Fibroblast of lung (primary cell): ENCODE measurements around the gene AGBL1. TPM values are rescaled to one million over a fixed set of nuclear protein-coding genes. Genes with fewer than 3 reads are reported as not detected.

Source experiments
- DNase-seq, 2 donors: peaks; one replicate each; pipeline versions ENCODE4 v3.0.0 to v3.0.0-alpha.2; 2010; ENCODE audit warnings: low read depth in 2 of 2
- H2AFZ ChIP-seq: 2 replicates; pipeline ENCODE4 v1.5.1; 2012; ENCODE audit warnings: low read length, control low read depth, inconsistent platforms
- H3K27ac ChIP-seq: 2 replicates; pipeline ENCODE4 v1.5.1; 2011; ENCODE audit warnings: low read length, control low read depth; ENCODE audit not compliant: insufficient read depth
- H3K27me3 ChIP-seq: 2 replicates; pipeline ENCODE4 v1.5.1; 2011; ENCODE audit warnings: mild to moderate bottlenecking, low read length; ENCODE audit not compliant: control insufficient read depth, insufficient read depth
- H3K36me3 ChIP-seq: 2 replicates; pipeline ENCODE4 v1.5.1; 2011; ENCODE audit warnings: low read length; ENCODE audit not compliant: control insufficient read depth, insufficient read depth
- H3K4me1 ChIP-seq: 2 replicates; pipeline ENCODE4 v1.5.1; 2011; ENCODE audit warnings: low read length; ENCODE audit not compliant: control insufficient read depth, insufficient read depth; ENCODE audit errors: extremely low read depth
- H3K4me2 ChIP-seq: 2 replicates; pipeline ENCODE4 v1.5.1; 2011; ENCODE audit warnings: low read length, control low read depth; ENCODE audit not compliant: insufficient read depth; ENCODE audit errors: extremely low read depth
- H3K4me3 ChIP-seq, 4 experiments: fragments of 200-600 bp in 1 of 4; sonication (generic) in 1 of 4; replicated peaks in 1 of 4; 2 replicates each; pipeline ENCODE4 v1.5.1; 2011 to 2016; ENCODE audit warnings: low read length in 4 of 4, low read depth in 3 of 4, mild to moderate bottlenecking in 3 of 4, control low read depth in 2 of 4, inconsistent platforms in 1 of 4, mixed read lengths in 1 of 4; ENCODE audit not compliant: insufficient read depth in 1 of 4; ENCODE audit errors: control extremely low read depth in 1 of 4
- H3K79me2 ChIP-seq: 2 replicates; pipeline ENCODE4 v1.5.1; 2012; ENCODE audit warnings: mild to moderate bottlenecking, low read length, inconsistent platforms; ENCODE audit not compliant: control insufficient read depth, insufficient read depth
- H3K9ac ChIP-seq: 2 replicates; pipeline ENCODE4 v1.5.1; 2011; ENCODE audit warnings: mild to moderate bottlenecking, low read length, control low read depth; ENCODE audit not compliant: insufficient read depth
- H3K9me3 ChIP-seq: 2 replicates; pipeline ENCODE4 v1.5.1; 2012; ENCODE audit warnings: low read depth, low read length; ENCODE audit not compliant: control insufficient read depth, insufficient read depth
- H4K20me1 ChIP-seq: 2 replicates; pipeline ENCODE4 v1.5.1; 2011; ENCODE audit warnings: low read length; ENCODE audit not compliant: control insufficient read depth, insufficient read depth; ENCODE audit errors: extremely low read depth
- EZH2 ChIP-seq: IDR thresholded peaks from 2 replicates; pipeline ENCODE4 v1.5.1; 2012; ENCODE audit warnings: low read length, control low read depth, mild to moderate bottlenecking; ENCODE audit errors: missing control alignments
- polyA plus RNA-seq, 2 donors: library from polyadenylated mRNA; depleted of rRNA in 1 of 2; stranded (reverse) in 1 of 2; unstranded in 1 of 2; fragments of >200 nt; gene quantifications; 2 replicates each; pipeline ENCODE4 v1.2.1, GENCODE V29; 2011 to 2012; ENCODE audit warnings: missing spikeins in 1 of 2
- total RNA-seq: library from RNA; depleted of rRNA; stranded (reverse); fragments of >200 nt; gene quantifications from 2 replicates; pipeline ENCODE4 v1.2.1, GENCODE V29; 2014
- TF ChIP-seq, protein P1 (sequence below), 2 donors: IDR thresholded peaks in 1 of 2; conservative IDR thresholded peaks in 1 of 2; 1 replicate in 1 of 2; 2 replicates in 1 of 2; pipeline ENCODE4 v1.5.1; 2011 to 2012; ENCODE audit warnings: low read length in 2 of 2, control low read depth in 1 of 2, inconsistent platforms in 1 of 2, low read depth in 1 of 2, mild to moderate bottlenecking in 1 of 2

AGBL1 gene
- total and polyA plus RNA-seq, 2 donors (not counting 1 experiment from before 2014, with no cell fraction given) = not detected

- Histone ChIP-seq H4K20me1 (no peaks in the 10 kb centered on the region), H3K27ac (no peak overlapping the region)
These were observed 675.2 kb downstream of the AGBL1 start for GRCh38 chr15:86754846-86755245.

GRCh38 chr15:86756688-86757087 lies 677.0 kb downstream of the AGBL1 start:
- no peak for DNase-seq
- H3K79me2 ChIP-seq = no peaks in the 10 kb centered on the region
- H3K27me3 ChIP-seq = no peaks in the 10 kb centered on the region
- no peak overlapping the region for H3K27ac ChIP-seq
- H3K4me3 ChIP-seq = no peak overlapping the region
- no peak overlapping the region for H3K4me2 ChIP-seq
- no peaks in the 10 kb centered on the region for H3K9me3 ChIP-seq
- no peaks in the 10 kb centered on the region for H3K36me3 ChIP-seq
- no peaks in the 10 kb centered on the region for H3K4me1 ChIP-seq
- no peaks in the 10 kb centered on the region for H4K20me1 ChIP-seq
- no peak overlapping the region for H2AFZ ChIP-seq
- no peak overlapping the region for H3K9ac ChIP-seq
- TF ChIP-seq, protein P1, sequence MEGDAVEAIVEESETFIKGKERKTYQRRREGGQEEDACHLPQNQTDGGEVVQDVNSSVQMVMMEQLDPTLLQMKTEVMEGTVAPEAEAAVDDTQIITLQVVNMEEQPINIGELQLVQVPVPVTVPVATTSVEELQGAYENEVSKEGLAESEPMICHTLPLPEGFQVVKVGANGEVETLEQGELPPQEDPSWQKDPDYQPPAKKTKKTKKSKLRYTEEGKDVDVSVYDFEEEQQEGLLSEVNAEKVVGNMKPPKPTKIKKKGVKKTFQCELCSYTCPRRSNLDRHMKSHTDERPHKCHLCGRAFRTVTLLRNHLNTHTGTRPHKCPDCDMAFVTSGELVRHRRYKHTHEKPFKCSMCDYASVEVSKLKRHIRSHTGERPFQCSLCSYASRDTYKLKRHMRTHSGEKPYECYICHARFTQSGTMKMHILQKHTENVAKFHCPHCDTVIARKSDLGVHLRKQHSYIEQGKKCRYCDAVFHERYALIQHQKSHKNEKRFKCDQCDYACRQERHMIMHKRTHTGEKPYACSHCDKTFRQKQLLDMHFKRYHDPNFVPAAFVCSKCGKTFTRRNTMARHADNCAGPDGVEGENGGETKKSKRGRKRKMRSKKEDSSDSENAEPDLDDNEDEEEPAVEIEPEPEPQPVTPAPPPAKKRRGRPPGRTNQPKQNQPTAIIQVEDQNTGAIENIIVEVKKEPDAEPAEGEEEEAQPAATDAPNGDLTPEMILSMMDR (conservative IDR thresholded peaks at IDR 0.05 in 1 of 2, IDR thresholded peaks at IDR 0.05 in 1 of 2; ENCODE audit: low read depth in 1 of 2, low read length in 2 of 2) = no peak
- no peak for TF ChIP-seq EZH2

More at GRCh38 chr15:86754846-86755245, 675.2 kb downstream of the AGBL1 start:
- no peaks in the 10 kb centered on the region for H3K36me3 ChIP-seq
- H3K4me1 ChIP-seq = no peaks in the 10 kb centered on the region
- H3K4me3 ChIP-seq = no peak overlapping the region
- H2AFZ ChIP-seq = no peak overlapping the region
- no peak overlapping the region for H3K4me2 ChIP-seq
- H3K9ac ChIP-seq = no peak overlapping the region
- no peak for DNase-seq
- no peaks in the 10 kb centered on the region for H3K9me3 ChIP-seq
- TF ChIP-seq, protein P1 (conservative IDR thresholded peaks at IDR 0.05 in 1 of 2, IDR thresholded peaks at IDR 0.05 in 1 of 2; ENCODE audit: low read depth in 1 of 2, low read length in 2 of 2) = no peak
- TF ChIP-seq EZH2 = no peak
- H3K79me2 ChIP-seq = no peaks in the 10 kb centered on the region
- H3K27me3 ChIP-seq = no peaks in the 10 kb centered on the region

- TF ChIP-seq, protein P1 (conservative IDR thresholded peaks at IDR 0.05 in 1 of 2, IDR thresholded peaks at IDR 0.05 in 1 of 2; ENCODE audit: low read depth in 1 of 2, low read length in 2 of 2) = no peak
- TF ChIP-seq EZH2 = no peak
- no peak overlapping the region for H3K9ac ChIP-seq
- H3K27me3 ChIP-seq = no peaks in the 10 kb centered on the region
- peak in 1 of 2 donors; percentile 15 for DNase-seq
- no peaks in the 10 kb centered on the region for H3K79me2 ChIP-seq
- no peak overlapping the region for H3K27ac ChIP-seq
- H3K36me3 ChIP-seq = no peaks in the 10 kb centered on the region
- H2AFZ ChIP-seq = no peak overlapping the region
- no peaks in the 10 kb centered on the region for H3K9me3 ChIP-seq
- H3K4me2 ChIP-seq = no peak overlapping the region
- H3K4me3 ChIP-seq = no peak overlapping the region
- H4K20me1 ChIP-seq = no peaks in the 10 kb centered on the region
- no peaks in the 10 kb centered on the region for H3K4me1 ChIP-seq
These were observed 680.3 kb downstream of the AGBL1 start for GRCh38 chr15:86759800-86760523.
